Measurements from ENCODE around the gene STAC3.

GRCh38 chr12:57210461-57210860 is 40.5 kb downstream of the STAC3 start:
- TF ChIP-seq CTCF (IDR thresholded peaks at IDR 0.05; ENCODE audit: borderline replicate concordance, extremely low read depth, low read length, poor library complexity, severe bottlenecking) (no peak), EZH2 (IDR thresholded peaks at IDR 0.05; ENCODE audit: borderline replicate concordance, low read depth, low read length, severe bottlenecking) (no peak)
